HL-60 (cell line): ENCODE data around the gene CNTN5.

Source experiments
- GABPA ChIP-seq: IDR thresholded peaks from 2 replicates; pipeline ENCODE4 v1.6.1; 2012; ENCODE audit warnings: low read depth
- POLR2AphosphoS5 ChIP-seq: IDR thresholded peaks from 2 replicates; pipeline ENCODE4 v1.6.1; 2012; ENCODE audit warnings: low read depth
- REST ChIP-seq: IDR thresholded peaks from 2 replicates; pipeline ENCODE4 v1.6.1; 2012; ENCODE audit warnings: low read depth; ENCODE audit not compliant: insufficient replicate concordance
- SPI1 ChIP-seq: IDR thresholded peaks from 2 replicates; pipeline ENCODE4 v1.6.1; 2012; ENCODE audit warnings: low read depth, mild to moderate bottlenecking, borderline replicate concordance
- TF ChIP-seq, protein P1 (sequence below): IDR thresholded peaks from one replicate; pipeline ENCODE4 v1.5.1; 2011; ENCODE audit warnings: low read length, control low read depth, inconsistent platforms; ENCODE audit not compliant: insufficient read depth

- TF ChIP-seq, protein P1, sequence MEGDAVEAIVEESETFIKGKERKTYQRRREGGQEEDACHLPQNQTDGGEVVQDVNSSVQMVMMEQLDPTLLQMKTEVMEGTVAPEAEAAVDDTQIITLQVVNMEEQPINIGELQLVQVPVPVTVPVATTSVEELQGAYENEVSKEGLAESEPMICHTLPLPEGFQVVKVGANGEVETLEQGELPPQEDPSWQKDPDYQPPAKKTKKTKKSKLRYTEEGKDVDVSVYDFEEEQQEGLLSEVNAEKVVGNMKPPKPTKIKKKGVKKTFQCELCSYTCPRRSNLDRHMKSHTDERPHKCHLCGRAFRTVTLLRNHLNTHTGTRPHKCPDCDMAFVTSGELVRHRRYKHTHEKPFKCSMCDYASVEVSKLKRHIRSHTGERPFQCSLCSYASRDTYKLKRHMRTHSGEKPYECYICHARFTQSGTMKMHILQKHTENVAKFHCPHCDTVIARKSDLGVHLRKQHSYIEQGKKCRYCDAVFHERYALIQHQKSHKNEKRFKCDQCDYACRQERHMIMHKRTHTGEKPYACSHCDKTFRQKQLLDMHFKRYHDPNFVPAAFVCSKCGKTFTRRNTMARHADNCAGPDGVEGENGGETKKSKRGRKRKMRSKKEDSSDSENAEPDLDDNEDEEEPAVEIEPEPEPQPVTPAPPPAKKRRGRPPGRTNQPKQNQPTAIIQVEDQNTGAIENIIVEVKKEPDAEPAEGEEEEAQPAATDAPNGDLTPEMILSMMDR = no peak
- TF ChIP-seq REST (no peak), GABPA (no peak), SPI1 (no peak), POLR2AphosphoS5 (no peak)
These were observed 1161.6 kb downstream of the CNTN5 start for GRCh38 chr11:100182350-100182749.
